NB4 (cell line): ENCODE measurements around the gene MARCKS.

ENCODE experiments used
- DNase-seq: peaks from one replicate; pipeline ENCODE4 v3.0.0; 2010; ENCODE audit warnings: low read depth
- H3K4me3 ChIP-seq: one replicate; pipeline ENCODE4 v1.5.1; 2011; ENCODE audit warnings: mild to moderate bottlenecking, low read depth, low read length, moderate library complexity
- MYC ChIP-seq: IDR thresholded peaks from 2 replicates; pipeline ENCODE4 v1.6.1; 2011; ENCODE audit warnings: low read depth, low read length
- POLR2A ChIP-seq: IDR thresholded peaks from 2 replicates; pipeline ENCODE4 v1.6.1; 2011; ENCODE audit warnings: mild to moderate bottlenecking; ENCODE audit not compliant: insufficient read length; ENCODE audit errors: extremely low read depth
- TF ChIP-seq, protein P1 (sequence below): IDR thresholded peaks from one replicate; pipeline ENCODE4 v1.5.1; 2012; ENCODE audit warnings: low read depth, low read length
- TF ChIP-seq, protein P2 (sequence below): IDR thresholded peaks from 2 replicates; pipeline ENCODE4 v1.6.1; 2011; ENCODE audit warnings: low read depth, low read length

MARCKS gene

DNA sequence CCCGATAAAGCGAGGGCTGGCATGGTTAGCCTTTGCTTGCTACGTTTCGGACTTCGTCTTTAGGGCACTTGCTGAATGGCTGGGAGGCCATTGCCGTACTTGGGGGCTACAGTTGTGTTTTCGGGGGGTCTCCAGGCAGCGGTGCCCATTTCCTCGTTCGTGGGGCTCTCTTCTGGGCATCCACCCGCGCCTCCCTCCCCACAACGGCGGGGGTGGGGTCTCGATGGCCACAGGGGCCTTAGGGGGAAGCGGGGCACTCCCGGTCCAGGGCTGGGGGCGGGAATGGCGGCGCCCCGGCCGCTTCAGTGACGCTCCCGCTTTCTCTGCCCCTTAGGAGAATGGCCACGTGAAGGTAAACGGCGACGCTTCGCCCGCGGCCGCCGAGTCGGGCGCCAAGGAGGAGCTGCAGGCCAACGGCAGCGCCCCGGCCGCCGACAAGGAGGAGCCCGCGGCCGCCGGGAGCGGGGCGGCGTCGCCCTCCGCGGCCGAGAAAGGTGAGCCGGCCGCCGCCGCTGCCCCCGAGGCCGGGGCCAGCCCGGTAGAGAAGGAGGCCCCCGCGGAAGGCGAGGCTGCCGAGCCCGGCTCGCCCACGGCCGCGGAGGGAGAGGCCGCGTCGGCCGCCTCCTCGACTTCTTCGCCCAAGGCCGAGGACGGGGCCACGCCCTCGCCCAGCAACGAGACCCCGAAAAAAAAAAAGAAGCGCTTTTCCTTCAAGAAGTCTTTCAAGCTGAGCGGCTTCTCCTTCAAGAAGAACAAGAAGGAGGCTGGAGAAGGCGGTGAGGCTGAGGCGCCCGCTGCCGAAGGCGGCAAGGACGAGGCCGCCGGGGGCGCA lies 2.4 kb downstream of the MARCKS start:
- H3K4me3 ChIP-seq, result no peak overlapping the region
- TF ChIP-seq MYC (no peak), POLR2A (no peak)
- TF ChIP-seq, protein P1, sequence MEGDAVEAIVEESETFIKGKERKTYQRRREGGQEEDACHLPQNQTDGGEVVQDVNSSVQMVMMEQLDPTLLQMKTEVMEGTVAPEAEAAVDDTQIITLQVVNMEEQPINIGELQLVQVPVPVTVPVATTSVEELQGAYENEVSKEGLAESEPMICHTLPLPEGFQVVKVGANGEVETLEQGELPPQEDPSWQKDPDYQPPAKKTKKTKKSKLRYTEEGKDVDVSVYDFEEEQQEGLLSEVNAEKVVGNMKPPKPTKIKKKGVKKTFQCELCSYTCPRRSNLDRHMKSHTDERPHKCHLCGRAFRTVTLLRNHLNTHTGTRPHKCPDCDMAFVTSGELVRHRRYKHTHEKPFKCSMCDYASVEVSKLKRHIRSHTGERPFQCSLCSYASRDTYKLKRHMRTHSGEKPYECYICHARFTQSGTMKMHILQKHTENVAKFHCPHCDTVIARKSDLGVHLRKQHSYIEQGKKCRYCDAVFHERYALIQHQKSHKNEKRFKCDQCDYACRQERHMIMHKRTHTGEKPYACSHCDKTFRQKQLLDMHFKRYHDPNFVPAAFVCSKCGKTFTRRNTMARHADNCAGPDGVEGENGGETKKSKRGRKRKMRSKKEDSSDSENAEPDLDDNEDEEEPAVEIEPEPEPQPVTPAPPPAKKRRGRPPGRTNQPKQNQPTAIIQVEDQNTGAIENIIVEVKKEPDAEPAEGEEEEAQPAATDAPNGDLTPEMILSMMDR, result no peak
- TF ChIP-seq, protein P2, sequence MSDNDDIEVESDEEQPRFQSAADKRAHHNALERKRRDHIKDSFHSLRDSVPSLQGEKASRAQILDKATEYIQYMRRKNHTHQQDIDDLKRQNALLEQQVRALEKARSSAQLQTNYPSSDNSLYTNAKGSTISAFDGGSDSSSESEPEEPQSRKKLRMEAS, result no peak
- no peak for DNase-seq

DNA sequence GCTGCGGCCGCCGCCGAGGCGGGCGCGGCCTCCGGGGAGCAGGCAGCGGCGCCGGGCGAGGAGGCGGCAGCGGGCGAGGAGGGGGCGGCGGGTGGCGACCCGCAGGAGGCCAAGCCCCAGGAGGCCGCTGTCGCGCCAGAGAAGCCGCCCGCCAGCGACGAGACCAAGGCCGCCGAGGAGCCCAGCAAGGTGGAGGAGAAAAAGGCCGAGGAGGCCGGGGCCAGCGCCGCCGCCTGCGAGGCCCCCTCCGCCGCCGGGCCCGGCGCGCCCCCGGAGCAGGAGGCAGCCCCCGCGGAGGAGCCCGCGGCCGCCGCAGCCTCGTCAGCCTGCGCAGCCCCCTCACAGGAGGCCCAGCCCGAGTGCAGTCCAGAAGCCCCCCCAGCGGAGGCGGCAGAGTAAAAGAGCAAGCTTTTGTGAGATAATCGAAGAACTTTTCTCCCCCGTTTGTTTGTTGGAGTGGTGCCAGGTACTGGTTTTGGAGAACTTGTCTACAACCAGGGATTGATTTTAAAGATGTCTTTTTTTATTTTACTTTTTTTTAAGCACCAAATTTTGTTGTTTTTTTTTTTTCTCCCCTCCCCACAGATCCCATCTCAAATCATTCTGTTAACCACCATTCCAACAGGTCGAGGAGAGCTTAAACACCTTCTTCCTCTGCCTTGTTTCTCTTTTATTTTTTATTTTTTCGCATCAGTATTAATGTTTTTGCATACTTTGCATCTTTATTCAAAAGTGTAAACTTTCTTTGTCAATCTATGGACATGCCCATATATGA lies 3.2 kb downstream of the MARCKS start:
- no peak for TF ChIP-seq MYC
- TF ChIP-seq, protein P2, result no peak
- TF ChIP-seq POLR2A, result no peak
- DNase-seq, result no peak
- no peak overlapping the region for H3K4me3 ChIP-seq

DNA sequence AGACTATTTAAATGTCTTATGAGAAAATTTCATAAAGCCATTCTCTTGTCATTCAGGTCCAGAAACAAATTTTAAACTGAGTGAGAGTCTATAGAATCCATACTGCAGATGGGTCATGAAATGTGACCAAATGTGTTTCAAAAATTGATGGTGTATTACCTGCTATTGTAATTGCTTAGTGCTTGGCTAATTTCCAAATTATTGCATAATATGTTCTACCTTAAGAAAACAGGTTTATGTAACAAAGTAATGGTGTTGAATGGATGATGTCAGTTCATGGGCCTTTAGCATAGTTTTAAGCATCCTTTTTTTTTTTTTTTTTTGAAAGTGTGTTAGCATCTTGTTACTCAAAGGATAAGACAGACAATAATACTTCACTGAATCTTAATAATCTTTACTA lies 5.0 kb downstream of the MARCKS start:
- no peak overlapping the region for H3K4me3 ChIP-seq
- DNase-seq, result no peak

DNA sequence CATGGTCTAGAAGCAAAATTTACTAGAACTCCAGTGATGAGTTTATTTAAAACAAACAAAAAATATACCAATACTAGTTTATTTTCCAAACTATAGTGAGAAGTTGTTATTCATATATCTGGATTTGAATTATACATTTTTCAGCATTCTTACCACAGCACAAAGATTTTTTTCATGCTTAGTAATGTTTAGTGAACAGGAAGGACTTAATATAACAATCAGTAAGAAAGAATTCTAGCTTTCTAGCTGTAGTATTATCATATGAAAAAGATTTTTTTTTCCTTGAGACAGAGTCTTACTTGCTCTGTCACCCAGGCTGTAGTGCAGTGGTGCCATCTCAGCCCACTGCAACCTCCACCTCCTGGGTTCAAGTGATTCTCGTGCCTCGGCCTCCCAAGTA lies 13.8 kb downstream of the MARCKS start:
- no peak for DNase-seq
- TF ChIP-seq, protein P1, result no peak
- no peak for TF ChIP-seq POLR2A
- TF ChIP-seq, protein P2, result no peak
- TF ChIP-seq MYC, result no peak
- no peak overlapping the region for H3K4me3 ChIP-seq

More for the DNA sequence above, 5.0 kb downstream of the MARCKS start:
- no peak for TF ChIP-seq POLR2A
- TF ChIP-seq, protein P2, result no peak
- TF ChIP-seq, protein P1, result no peak
- TF ChIP-seq MYC, result no peak

DNA sequence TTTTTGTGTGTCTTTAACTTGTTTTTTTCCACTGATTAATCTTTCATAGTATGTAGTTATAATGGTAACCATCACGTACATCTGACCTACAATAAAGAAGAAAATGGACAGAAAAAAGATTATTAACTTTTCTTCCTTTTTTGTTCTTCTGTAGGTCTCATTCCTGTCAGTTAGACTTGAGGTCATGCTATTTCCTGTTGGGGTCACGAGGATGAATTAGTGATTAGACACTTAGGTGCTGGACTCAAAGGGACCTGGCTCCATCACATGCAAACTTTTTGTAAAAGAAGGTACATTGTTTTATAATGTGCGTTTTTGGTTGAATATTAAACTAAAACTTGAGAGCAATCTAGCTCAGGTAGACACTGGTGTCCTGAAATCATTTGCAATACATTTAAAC lies 14.8 kb downstream of the MARCKS start:
- DNase-seq, result no peak
- no peak for TF ChIP-seq MYC
- no peak overlapping the region for H3K4me3 ChIP-seq

DNA sequence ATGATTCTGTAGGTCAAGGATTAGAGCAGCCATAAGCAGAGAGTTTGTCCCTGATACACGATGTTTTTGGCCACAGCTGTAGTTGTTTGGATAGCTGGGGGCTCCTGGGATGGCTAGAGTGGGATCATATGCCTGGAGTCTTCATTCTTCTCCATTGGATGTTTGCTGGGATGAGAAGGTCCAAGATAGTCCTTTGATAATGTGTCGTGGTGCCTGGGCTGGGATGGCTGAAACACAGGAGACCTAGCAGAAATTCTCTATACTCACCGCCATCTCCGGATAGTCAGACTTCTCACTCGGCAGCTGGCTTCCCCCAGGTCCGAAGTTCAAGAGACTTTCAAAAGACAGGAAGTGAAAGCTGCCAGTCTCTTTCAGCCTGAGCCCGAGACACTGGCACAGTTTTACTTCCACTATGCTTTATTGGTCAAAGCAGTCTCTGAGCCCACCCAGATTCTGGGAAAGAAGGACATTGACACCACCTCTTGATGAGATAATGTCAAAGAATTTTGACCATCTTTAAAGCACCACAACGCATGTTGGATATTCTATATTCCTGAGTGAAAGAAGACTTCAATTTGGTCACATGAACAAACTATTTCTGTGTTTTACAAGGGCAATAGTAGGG lies 16.0 kb downstream of the MARCKS start:
- no peak overlapping the region for H3K4me3 ChIP-seq
- no peak for TF ChIP-seq MYC
- no peak for TF ChIP-seq POLR2A
- TF ChIP-seq, protein P2, result no peak
- TF ChIP-seq, protein P1, result no peak
- DNase-seq, result peak; percentile 43
